CD4-positive, alpha-beta T cell treated with Interleukin-2 at 100 ng/mL for 4 hours (primary cell): ENCODE data around the gene ZNF354B.
"Not testable (repeated sequence)": the region's sequence is repeated elsewhere in the genome, so short reads cannot be mapped to it uniquely, and the experiment has no call there.

Experiments used
- DNase-seq: peaks from one replicate; pipeline ENCODE4 v3.0.0-alpha.2; 2020; ENCODE audit warnings: low spot score

ZNF354B gene

GRCh38 chr5:178859625-178860521 lies at the start of gene ZNF354B:
TSS of gene ZNF354B (plus strand) at chr5:178859953. CDS start at chr5:178861048, 1,095 bp downstream.
- peak; percentile 91 for DNase-seq

- DNase-seq = no peak
These were observed 42.2 kb upstream of the ZNF354B start for GRCh38 chr5:178817506-178817905.

GRCh38 chr5:178818094-178818493 lies 41.7 kb upstream of the ZNF354B start:
- no peak for DNase-seq

GRCh38 chr5:178820001-178820400 lies 39.8 kb upstream of the ZNF354B start:
- DNase-seq = no peak

- no peak for DNase-seq
These were observed 34.3 kb upstream of the ZNF354B start for GRCh38 chr5:178825444-178825843.

- DNase-seq = no peak
These were observed 33.5 kb upstream of the ZNF354B start for GRCh38 chr5:178826216-178826615.

- DNase-seq = no peak
These were observed 32.1 kb upstream of the ZNF354B start for GRCh38 chr5:178827636-178828035.

- no peak for DNase-seq
These were observed 28.7 kb upstream of the ZNF354B start for GRCh38 chr5:178831049-178831448.

- DNase-seq = no peak
These were observed 27.0 kb upstream of the ZNF354B start for GRCh38 chr5:178832618-178833201.

- DNase-seq = no peak
These were observed 23.1 kb upstream of the ZNF354B start for GRCh38 chr5:178836628-178837027.

- DNase-seq = not testable (repeated sequence)
These were observed 20.9 kb upstream of the ZNF354B start for GRCh38 chr5:178838695-178839318.

- DNase-seq = peak; percentile 24
These were observed 20.4 kb upstream of the ZNF354B start for GRCh38 chr5:178839319-178839704.

GRCh38 chr5:178840399-178840798 lies 19.4 kb upstream of the ZNF354B start:
- DNase-seq = not testable (repeated sequence)

GRCh38 chr5:178849316-178849715 lies 10.4 kb upstream of the ZNF354B start:
- DNase-seq = no peak

GRCh38 chr5:178851951-178852350 lies 7.8 kb upstream of the ZNF354B start:
- no peak for DNase-seq

GRCh38 chr5:178854284-178854683 lies 5.5 kb upstream of the ZNF354B start:
- no peak for DNase-seq

GRCh38 chr5:178860615-178861014 lies 862 bp downstream of the ZNF354B start:
- DNase-seq = not testable (repeated sequence)

- DNase-seq = no peak
These were observed 1.9 kb downstream of the ZNF354B start for GRCh38 chr5:178861627-178862026.

GRCh38 chr5:178866946-178867345 lies 7.2 kb downstream of the ZNF354B start:
- no peak for DNase-seq

- DNase-seq = no peak
These were observed 9.8 kb downstream of the ZNF354B start for GRCh38 chr5:178869577-178869976.

GRCh38 chr5:178870411-178870810 lies 10.7 kb downstream of the ZNF354B start:
- DNase-seq = no peak

- no peak for DNase-seq
These were observed 12.5 kb downstream of the ZNF354B start for GRCh38 chr5:178872302-178872701.

GRCh38 chr5:178883115-178883694 lies 23.5 kb downstream of the ZNF354B start:
- not testable (repeated sequence) for DNase-seq
